K562 (cell line): ENCODE measurements around the gene IQCF6. TPM values are rescaled to one million over a fixed set of nuclear protein-coding genes. Genes with fewer than 3 reads are reported as not detected.

Experiments
- ATAC-seq: fragments of 200-7000 bp; cut with Tn5 transposase; 3 replicates; pipeline ENCODE4 v1.9.1; 2020; ENCODE audit warnings: moderate library complexity
- BruUV-seq: library from RNA; stranded (reverse); fragments of 400-500 nt; replicated peaks from 2 replicates; lab custom pipeline; 2021; lab: Mats Ljungman, UMichigan
- CTCF ChIA-PET: fragments of 300-600 bp; formaldehyde crosslinking; extraction: SDS; loops from one replicate; lab custom pipeline; 2021; ENCODE audit warnings: low intra/inter-chr PET ratio; lab: Yijun Ruan, JAX
- POLR2A ChIA-PET: fragments of 300-600, 350-650 bp; sonication (Branson Sonifier 250); formaldehyde crosslinking; extraction: SDS; loops from one replicate; lab custom pipeline; 2021; ENCODE audit warnings: antibody characterized with exemption, inconsistent platforms; lab: Yijun Ruan, JAX
- DNase-seq, 4 experiments: peaks; one replicate each; pipeline versions ENCODE4 v3.0.0 to v3.0.0-alpha.2; 2011 to 2018; ENCODE audit warnings: low spot score in 3 of 4, mixed read lengths in 3 of 4; ENCODE audit errors: extremely low read depth in 1 of 4
- FAIRE-seq: peaks from 2 replicates; lab custom pipeline; 2011; peaks lifted over from hg19 to GRCh38; lab: Jason Lieb, UNC
- H2AFZ ChIP-seq: 2 replicates; pipeline ENCODE4 v1.6.0; 2011; ENCODE audit warnings: low read depth, low read length, control low read depth, inconsistent platforms
- H3K27ac ChIP-seq: fragments of 200-600 bp; 3 replicates; pipeline ENCODE4 v1.8.0; 2011; ENCODE audit warnings: low read depth, mild to moderate bottlenecking, control low read depth, inconsistent platforms, low read length, moderate library complexity, mixed read lengths; ENCODE audit errors: extremely low read depth
- H3K27me3 ChIP-seq, 2 experiments: fragments of 300-600 bp in 1 of 2; 2 replicates in 1 of 2; 3 replicates in 1 of 2; pipeline versions ENCODE4 v1.6.0 to v1.8.0; 2011; ENCODE audit warnings: inconsistent platforms in 2 of 2, low read length in 2 of 2, mild to moderate bottlenecking in 1 of 2, mixed read lengths in 1 of 2, moderate library complexity in 1 of 2; ENCODE audit not compliant: control insufficient read depth in 2 of 2, insufficient read depth in 2 of 2
- H3K36me3 ChIP-seq: fragments of 300-600 bp; 3 replicates; pipeline ENCODE4 v1.8.0; 2011; ENCODE audit warnings: mild to moderate bottlenecking, low read length, inconsistent platforms; ENCODE audit not compliant: control insufficient read depth, insufficient read depth
- H3K4me1 ChIP-seq, 2 experiments: fragments of 200-600 bp in 1 of 2; replicated peaks in 1 of 2; 2 replicates in 1 of 2; 3 replicates in 1 of 2; pipeline versions ENCODE4 v1.5.1 to v1.8.0; 2011; ENCODE audit warnings: inconsistent platforms in 2 of 2, low read length in 2 of 2, mild to moderate bottlenecking in 1 of 2, mixed read lengths in 1 of 2, moderate library complexity in 1 of 2; ENCODE audit not compliant: control insufficient read depth in 2 of 2, insufficient read depth in 2 of 2
- H3K4me2 ChIP-seq: 2 replicates; pipeline ENCODE4 v1.6.1; 2011; ENCODE audit warnings: low read length, control low read depth, inconsistent platforms, mixed read lengths; ENCODE audit not compliant: insufficient read depth
- H3K4me3 ChIP-seq: fragments of 200-600 bp; sonication (generic), shearing (Covaris generic); 2 replicates; pipeline ENCODE4 v1.5.1; 2016; ENCODE audit warnings: control low read depth, inconsistent platforms
- H3K79me2 ChIP-seq: fragments of 200-600 bp; 3 replicates; pipeline ENCODE4 v1.8.0; 2011; ENCODE audit warnings: low read length, inconsistent platforms; ENCODE audit not compliant: control insufficient read depth, insufficient read depth
- H3K9ac ChIP-seq, 2 experiments: 2 replicates each; pipeline versions ENCODE4 v1.6.0 to v1.6.1; 2011; ENCODE audit warnings: low read depth in 2 of 2, low read length in 2 of 2, control low read depth in 1 of 2, inconsistent platforms in 1 of 2, mild to moderate bottlenecking in 1 of 2, mixed read lengths in 1 of 2; ENCODE audit not compliant: insufficient read depth in 1 of 2
- H3K9me1 ChIP-seq: one replicate; pipeline ENCODE4 v1.6.0; 2011; ENCODE audit warnings: inconsistent platforms, mild to moderate bottlenecking, low read length, moderate library complexity; ENCODE audit not compliant: control insufficient read depth, insufficient read depth
- H3K9me3 ChIP-seq: replicated peaks from 2 replicates; pipeline ENCODE4 v1.5.1; 2011; ENCODE audit warnings: low read depth, low read length, inconsistent platforms; ENCODE audit not compliant: control insufficient read depth, insufficient read depth
- H4K20me1 ChIP-seq: replicated peaks from 2 replicates; pipeline ENCODE4 v1.6.1; 2011; ENCODE audit warnings: low read length, inconsistent platforms, mixed read lengths; ENCODE audit not compliant: control insufficient read depth, insufficient read depth
- ARHGAP35 ChIP-seq: fragments of 450-650 bp; IDR thresholded peaks from 2 replicates; pipeline ENCODE4 v1.6.1; 2018; ENCODE audit not compliant: partially characterized antibody
- BCL6 ChIP-seq: fragments of 250-450 bp; sonication (Bioruptor Pico); IDR thresholded peaks from 2 replicates; pipeline ENCODE4 v1.4.0; 2020
- CREB5 ChIP-seq: fragments of 250-450 bp; sonication (Bioruptor Pico); IDR thresholded peaks from 2 replicates; pipeline ENCODE4 v1.5.0; 2020; ENCODE audit warnings: mild to moderate bottlenecking
- DIDO1 ChIP-seq: fragments of 450-650 bp; IDR thresholded peaks from 2 replicates; pipeline ENCODE4 v1.6.1; 2016; ENCODE audit warnings: low read depth, missing biosample characterization, missing genetic modification characterization
- HEY1 ChIP-seq: fragments of 250-450 bp; sonication (Bioruptor Pico); IDR thresholded peaks from 2 replicates; pipeline ENCODE4 v1.5.0; 2020; ENCODE audit warnings: mild to moderate bottlenecking, moderate library complexity, borderline replicate concordance
- HMBOX1 ChIP-seq: sonication (generic); IDR thresholded peaks from 2 replicates; pipeline ENCODE4 v1.6.1; 2016
- KDM2B ChIP-seq: fragments of 250-450 bp; sonication (Bioruptor Pico); IDR thresholded peaks from 2 replicates; pipeline ENCODE4 v1.8.0; 2021; ENCODE audit warnings: mild to moderate bottlenecking, moderate library complexity
- NCOA4 ChIP-seq: fragments of 450-650 bp; IDR thresholded peaks from 2 replicates; pipeline ENCODE4 v1.6.1; 2018; ENCODE audit warnings: mild to moderate bottlenecking; ENCODE audit not compliant: partially characterized antibody
- PATZ1 ChIP-seq: fragments of 250-450 bp; sonication (Bioruptor Pico); IDR thresholded peaks from 2 replicates; pipeline ENCODE4 v1.5.0; 2020; ENCODE audit warnings: mild to moderate bottlenecking, borderline replicate concordance
- RFX1 ChIP-seq: fragments of 450-650 bp; IDR thresholded peaks from 2 replicates; pipeline ENCODE4 v1.6.1; 2016; ENCODE audit warnings: mild to moderate bottlenecking, moderate library complexity
- SMAD3 ChIP-seq: fragments of 450-650 bp; formaldehyde crosslinking; conservative IDR thresholded peaks from 2 replicates; pipeline ENCODE4 v1.4.0; 2020; ENCODE audit warnings: mild to moderate bottlenecking
- TCF7L2 ChIP-seq: fragments of 150-350 bp; IDR thresholded peaks from 2 replicates; pipeline ENCODE4 v1.6.1; 2016; ENCODE audit warnings: low read depth, mild to moderate bottlenecking, low read length, moderate library complexity
- TOE1 ChIP-seq, 2 experiments: fragments of 450-650 bp in 1 of 2; sonication (generic) in 1 of 2; formaldehyde crosslinking in 1 of 2; IDR thresholded peaks; 2 replicates each; pipeline versions ENCODE4 v1.7.1 to v1.8.0; 2016 to 2022; ENCODE audit warnings: borderline replicate concordance in 2 of 2, mild to moderate bottlenecking in 2 of 2, antibody characterized with exemption in 1 of 2, inconsistent platforms in 1 of 2, low read depth in 1 of 2, missing genetic modification reagents in 1 of 2, moderate library complexity in 1 of 2
- ZNF263 ChIP-seq: sonication (generic); formaldehyde crosslinking; IDR thresholded peaks from 2 replicates; pipeline ENCODE4 v1.8.0; 2022; ENCODE audit warnings: mild to moderate bottlenecking, missing genetic modification reagents, borderline replicate concordance
- ZNF395 ChIP-seq: fragments of 200-800 bp; sonication (Bioruptor generic); IDR thresholded peaks from 2 replicates; pipeline ENCODE4 v1.6.1; 2017; ENCODE audit warnings: missing genetic modification characterization, missing compliant biosample characterization
- WGBS: fragments of 100-300 bp; shearing (Covaris generic); methylation state at CpG from one replicate; pipeline ENCODE4 v1.1.6; 2016; ENCODE audit warnings: low coverage, mixed read lengths; ENCODE audit not compliant: insufficient coverage; ENCODE audit errors: missing lambda C conversion rate; 5-methylcytosine and 5-hydroxymethylcytosine counted together
- in situ Hi-C: fragments of 300-500 bp; cut with MboI; formaldehyde crosslinking; loops from 4 replicates; pipeline ENCODE4 v1.15.0; 2018; ENCODE audit warnings: inconsistent platforms, mixed read lengths
- intact Hi-C: fragments of 100-400 bp; cut with micrococcal nuclease; formaldehyde crosslinking; loops from 2 replicates; pipeline ENCODE4 v1.14.2; 2022
- polyA plus RNA-seq, 8 experiments: library from polyadenylated mRNA; depleted of rRNA in 4 of 8; stranded (reverse) in 5 of 8; unstranded in 3 of 8; fragments of >200 nt; fragmentation: Nextera tagmentation in 2 of 8; fragmentation: Illumina TruSeq in 1 of 8; extraction: Ambion mirVana in 2 of 8; extraction: Trizol in 1 of 8; gene quantifications; 2 replicates each; pipeline versions ENCODE4 v1.2.1 to v1.2.3, GENCODE V29; 2011 to 2014; ENCODE audit warnings: inconsistent platforms in 1 of 8, missing spikeins in 1 of 8
- total RNA-seq, 7 experiments: library from RNA; depleted of rRNA in 6 of 7; stranded (reverse); fragments of >200 nt in 6 of 7; fragmentation: Illumina TruSeq in 2 of 7; extraction: Trizol in 2 of 7; gene quantifications; 2 replicates each; pipeline versions ENCODE4 v1.2.1 to v1.2.3, GENCODE V29; 2011 to 2021; ENCODE audit warnings: low replicate concordance in 1 of 7

Gene IQCF6
- total and polyA plus RNA-seq, 9 of the 15 experiments (the other 6 are each of a cell fraction or from before 2014, with no cell fraction given): not detected

- H3K4me1 ChIP-seq: no peaks in the 10 kb centered on the region; a peak in 1 of 5 replicates
- H3K9ac ChIP-seq: no peak overlapping the region
- H3K4me2 ChIP-seq: no peak overlapping the region
- no peak for FAIRE-seq
- H3K9me3 ChIP-seq: no peaks in the 10 kb centered on the region
- no peak overlapping the region for H3K27ac ChIP-seq
- H3K79me2 ChIP-seq: no peaks in the 10 kb centered on the region
- H3K27me3 ChIP-seq: peaks cover 0 to 7% of the 10 kb centered on the region in 2 experiments; a peak in 1 of 5 replicates
- no peaks in the 10 kb centered on the region for H4K20me1 ChIP-seq
- no peaks in the 10 kb centered on the region for H3K9me1 ChIP-seq
- intact Hi-C loops: loop anchor here (5.0 kb wide), 2 partner anchors 83 to 298 kb away; partner anchors contain the start of gene DCAF1
- no TSS peak for BruUV-seq
- no peak overlapping the region for H2AFZ ChIP-seq
- no peaks in the 10 kb centered on the region for H3K36me3 ChIP-seq
- TF ChIP-seq TOE1 (IDR thresholded peaks at IDR 0.05; ENCODE audit: borderline replicate concordance) (no peak), TOE1 (CRISPR knock-in tag; IDR thresholded peaks at IDR 0.05; ENCODE audit: borderline replicate concordance, low read depth) (no peak), PATZ1 (CRISPR knock-in tag) (no peak), ZNF263 (CRISPR knock-in tag) (no peak), ZNF395 (no peak), HEY1 (CRISPR knock-in tag) (no peak), KDM2B (CRISPR knock-in tag) (no peak), BCL6 (CRISPR knock-in tag) (no peak), DIDO1 (tag) (no peak), ARHGAP35 (no peak), CREB5 (CRISPR knock-in tag) (no peak), TCF7L2 (no peak), SMAD3 (CRISPR knock-in tag) (no peak), RFX1 (no peak), HMBOX1 (no peak), NCOA4 (no peak)
- TF ChIP-seq, all 486 proteins: peak for 0
- in situ Hi-C loops: no loop called here
- POLR2A ChIA-PET: no interaction called here
- H3K4me3 ChIP-seq: no peak overlapping the region
- CTCF ChIA-PET: no interaction called here
- DNase-seq: no peak
- no peak for ATAC-seq
- 0% methylated on average over 4 of the region's 5 CpGs for WGBS
Observed at GRCh38 chr3:51800750-51801125, 21.7 kb upstream of the IQCF6 start.
